A204.1 (cell line): ENCODE measurements around the gene TYW1.
"Not testable (repeated sequence)": the region's sequence is repeated elsewhere in the genome, so short reads cannot be mapped to it uniquely, and the experiment has no call there.

Source experiments
- FAIRE-seq: peaks from 2 replicates; lab custom pipeline; 2012; peaks lifted over from hg19 to GRCh38; lab: Jason Lieb, UNC

TYW1 gene, protein sequence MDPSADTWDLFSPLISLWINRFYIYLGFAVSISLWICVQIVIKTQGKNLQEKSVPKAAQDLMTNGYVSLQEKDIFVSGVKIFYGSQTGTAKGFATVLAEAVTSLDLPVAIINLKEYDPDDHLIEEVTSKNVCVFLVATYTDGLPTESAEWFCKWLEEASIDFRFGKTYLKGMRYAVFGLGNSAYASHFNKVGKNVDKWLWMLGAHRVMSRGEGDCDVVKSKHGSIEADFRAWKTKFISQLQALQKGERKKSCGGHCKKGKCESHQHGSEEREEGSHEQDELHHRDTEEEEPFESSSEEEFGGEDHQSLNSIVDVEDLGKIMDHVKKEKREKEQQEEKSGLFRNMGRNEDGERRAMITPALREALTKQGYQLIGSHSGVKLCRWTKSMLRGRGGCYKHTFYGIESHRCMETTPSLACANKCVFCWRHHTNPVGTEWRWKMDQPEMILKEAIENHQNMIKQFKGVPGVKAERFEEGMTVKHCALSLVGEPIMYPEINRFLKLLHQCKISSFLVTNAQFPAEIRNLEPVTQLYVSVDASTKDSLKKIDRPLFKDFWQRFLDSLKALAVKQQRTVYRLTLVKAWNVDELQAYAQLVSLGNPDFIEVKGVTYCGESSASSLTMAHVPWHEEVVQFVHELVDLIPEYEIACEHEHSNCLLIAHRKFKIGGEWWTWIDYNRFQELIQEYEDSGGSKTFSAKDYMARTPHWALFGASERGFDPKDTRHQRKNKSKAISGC

DNA sequence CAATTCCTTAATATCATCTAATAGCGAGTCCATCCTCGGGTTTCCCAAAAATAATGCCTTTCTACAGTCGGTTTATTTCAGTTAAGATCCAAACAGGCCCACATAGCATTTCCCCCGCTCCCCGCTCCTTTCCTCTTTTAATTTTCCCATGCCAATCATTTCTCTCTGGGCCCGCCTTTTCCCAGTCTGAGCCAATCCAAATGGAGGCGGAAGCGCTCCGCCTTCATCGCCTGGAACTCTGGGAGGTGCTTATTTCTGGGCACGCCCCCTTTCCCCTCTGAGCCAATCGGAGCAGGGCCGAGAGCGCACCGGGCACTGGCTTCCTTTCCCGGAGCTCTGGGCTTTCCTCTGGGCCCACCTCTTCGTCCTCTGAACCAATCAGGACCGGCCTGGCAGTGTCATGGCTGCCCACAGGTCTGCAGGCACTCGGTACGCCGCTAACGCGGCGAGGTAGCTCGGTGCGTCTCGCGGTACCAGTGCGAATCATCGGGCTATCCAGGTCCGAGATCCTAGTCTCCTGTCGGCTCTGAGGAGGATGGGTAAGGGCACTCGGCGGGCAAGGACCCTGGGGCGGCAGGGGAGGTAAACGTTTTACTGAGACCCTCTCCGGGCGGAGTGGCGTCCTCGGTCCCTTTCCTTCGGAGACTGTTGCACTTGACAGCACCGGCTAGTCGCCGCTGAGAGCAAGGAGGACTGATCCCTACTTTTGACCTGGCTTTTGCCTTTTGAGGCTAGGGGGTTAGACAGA is at the start of gene TYW1:
TYW1 (plus strand) TSS at position 390 of the 748 bp plus-strand sequence; CDS start at position 536, 146 bp downstream.
- FAIRE-seq = peak; percentile 98

DNA sequence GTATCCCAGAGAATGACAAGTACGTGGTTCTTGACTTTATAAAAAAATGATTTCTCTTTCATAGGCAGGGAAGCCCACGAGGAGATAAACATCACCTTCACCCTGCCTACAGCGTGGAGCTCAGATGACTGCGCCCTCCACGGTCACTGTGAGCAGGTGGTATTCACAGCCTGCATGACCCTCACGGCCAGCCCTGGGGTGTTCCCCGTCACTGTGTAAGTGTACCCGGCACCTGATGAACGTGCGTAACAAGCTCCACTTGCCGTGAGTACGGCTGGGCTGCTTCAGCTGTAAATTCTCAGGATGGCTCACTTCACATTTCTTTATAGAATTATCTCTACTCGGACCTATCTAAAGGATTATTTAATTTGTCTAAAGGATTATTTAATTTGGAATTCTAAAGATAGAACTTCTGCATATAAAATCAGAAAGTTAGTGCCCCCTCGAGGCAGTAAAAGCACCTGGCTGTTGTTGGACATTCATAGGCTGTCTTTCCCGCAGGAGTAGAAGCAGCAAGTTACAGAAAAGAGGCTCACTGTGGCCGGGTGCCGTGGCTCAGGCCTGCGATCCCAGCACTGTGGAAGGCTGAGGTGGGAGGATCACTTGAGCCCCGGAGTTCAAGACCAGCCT is 48.0 kb upstream of the TYW1 start:
- FAIRE-seq = no peak

DNA sequence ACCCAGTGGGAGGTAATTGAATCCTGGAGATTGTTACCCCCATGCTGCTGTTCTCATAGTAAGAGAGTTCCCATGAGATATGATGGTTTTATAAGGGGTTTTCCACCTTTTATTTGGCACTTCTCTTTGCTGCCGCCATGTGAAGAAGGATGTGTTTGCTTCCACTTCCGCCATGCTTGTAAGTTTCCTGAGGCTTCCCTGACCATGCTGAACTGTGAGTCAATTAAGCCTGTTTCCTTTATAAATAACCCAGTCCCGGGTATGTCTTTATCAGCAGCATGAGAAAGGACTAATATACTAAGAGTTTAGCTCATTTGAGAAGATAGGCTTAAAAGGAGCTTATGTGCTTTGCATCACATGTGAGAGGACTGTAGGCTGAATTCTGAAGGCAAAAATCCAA is 46.3 kb upstream of the TYW1 start:
- FAIRE-seq = no peak

DNA sequence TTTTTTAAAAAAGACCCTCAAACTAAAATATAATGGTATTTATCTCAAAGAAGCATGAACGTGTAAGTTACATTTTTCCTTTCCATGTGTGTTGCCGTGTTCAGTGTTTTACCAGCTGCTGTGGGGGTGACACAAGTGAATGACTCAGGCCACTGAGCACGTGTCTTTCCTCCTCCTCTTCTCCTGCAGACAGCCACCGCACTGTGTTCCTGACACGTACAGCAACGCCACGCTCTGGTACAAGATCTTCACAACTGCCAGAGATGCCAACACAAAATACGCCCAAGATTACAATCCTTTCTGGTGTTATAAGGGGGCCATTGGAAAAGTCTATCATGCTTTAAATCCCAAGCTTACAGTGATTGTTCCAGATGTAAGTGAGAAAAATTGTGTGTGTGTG is 45.9 kb upstream of the TYW1 start:
- FAIRE-seq = no peak

DNA sequence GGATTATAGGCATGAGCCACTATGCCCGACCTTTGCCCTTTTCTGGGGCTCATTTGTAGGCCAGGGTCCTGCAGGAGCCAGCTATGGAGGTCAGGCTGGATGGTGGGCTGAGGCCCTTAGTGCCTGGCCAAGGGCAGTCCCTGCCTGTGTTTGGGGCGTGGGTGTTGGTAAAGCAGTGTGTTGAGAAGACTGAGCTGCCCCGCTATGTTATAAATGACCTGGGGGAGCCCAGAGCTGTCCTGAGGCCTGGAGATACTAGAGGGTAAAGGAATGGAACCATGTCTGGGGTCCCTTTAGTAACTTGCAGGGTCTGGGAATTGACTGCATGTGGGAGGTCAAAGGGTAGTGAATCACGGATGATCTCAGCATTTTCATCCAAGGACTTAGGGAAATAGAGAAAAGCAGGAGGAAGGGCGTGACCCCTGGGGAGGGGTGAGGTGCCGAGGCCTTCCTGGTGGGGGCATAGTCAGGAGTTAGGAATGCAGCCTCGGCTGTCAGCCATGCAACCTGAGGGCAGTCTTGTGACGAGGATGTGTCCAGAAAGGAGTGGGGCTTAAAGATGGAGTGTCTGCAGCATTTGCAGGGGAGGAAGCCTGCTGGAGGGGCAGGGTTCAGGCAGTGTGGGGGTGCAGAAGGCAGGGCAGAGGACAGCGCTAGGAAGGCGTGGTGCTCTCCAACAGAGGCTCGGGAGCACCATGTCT is 44.1 kb upstream of the TYW1 start:
- FAIRE-seq = no peak

DNA sequence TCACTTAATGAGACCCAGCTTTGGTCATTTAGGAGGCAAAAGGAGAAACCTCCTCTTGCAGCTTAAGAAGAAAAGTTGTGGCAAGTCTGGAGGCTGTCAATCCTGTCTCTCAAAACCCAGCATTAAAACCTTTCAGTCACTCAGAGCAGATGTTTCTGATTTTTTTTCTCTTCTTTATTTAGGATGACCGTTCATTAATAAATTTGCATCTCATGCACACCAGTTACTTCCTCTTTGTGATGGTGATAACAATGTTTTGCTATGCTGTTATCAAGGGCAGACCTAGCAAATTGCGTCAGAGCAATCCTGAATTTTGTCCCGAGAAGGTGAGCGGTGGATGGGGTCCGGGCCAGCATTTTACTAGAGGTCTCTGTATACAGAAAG is 43.6 kb upstream of the TYW1 start:
- FAIRE-seq = no peak

DNA sequence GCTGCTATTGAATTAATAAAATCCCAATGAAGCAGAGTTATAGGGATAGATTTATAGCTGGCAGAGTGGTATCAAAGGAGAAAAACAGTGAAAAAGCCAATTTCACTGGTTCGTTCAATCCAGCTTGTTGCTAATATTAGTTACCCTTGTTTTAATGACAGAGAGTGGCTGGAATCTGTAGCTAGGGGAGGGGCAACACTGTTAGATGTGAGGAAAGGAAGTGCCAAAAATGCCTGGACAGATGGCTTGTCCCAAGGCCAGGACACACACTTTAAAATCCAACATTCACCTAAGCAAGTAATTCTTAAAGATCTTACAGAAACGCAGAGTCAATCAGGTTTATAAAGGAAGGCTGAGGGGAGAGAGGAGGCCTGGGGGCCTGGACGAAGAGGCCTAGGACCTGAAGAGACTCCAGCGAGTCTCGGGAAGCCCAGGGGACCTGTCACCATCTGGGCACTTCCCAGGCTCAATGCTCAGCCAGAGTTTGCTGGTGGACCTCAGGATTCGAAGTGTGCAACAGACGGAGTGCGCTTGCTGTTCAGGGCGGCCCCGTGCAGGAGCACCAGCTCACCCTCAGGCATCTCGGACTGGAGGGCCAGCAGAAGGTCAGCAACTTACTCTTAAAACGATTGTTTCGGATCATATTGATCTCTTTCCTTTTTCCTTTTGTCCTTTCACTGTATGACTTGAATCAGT is 38.9 kb upstream of the TYW1 start:
- no peak for FAIRE-seq

DNA sequence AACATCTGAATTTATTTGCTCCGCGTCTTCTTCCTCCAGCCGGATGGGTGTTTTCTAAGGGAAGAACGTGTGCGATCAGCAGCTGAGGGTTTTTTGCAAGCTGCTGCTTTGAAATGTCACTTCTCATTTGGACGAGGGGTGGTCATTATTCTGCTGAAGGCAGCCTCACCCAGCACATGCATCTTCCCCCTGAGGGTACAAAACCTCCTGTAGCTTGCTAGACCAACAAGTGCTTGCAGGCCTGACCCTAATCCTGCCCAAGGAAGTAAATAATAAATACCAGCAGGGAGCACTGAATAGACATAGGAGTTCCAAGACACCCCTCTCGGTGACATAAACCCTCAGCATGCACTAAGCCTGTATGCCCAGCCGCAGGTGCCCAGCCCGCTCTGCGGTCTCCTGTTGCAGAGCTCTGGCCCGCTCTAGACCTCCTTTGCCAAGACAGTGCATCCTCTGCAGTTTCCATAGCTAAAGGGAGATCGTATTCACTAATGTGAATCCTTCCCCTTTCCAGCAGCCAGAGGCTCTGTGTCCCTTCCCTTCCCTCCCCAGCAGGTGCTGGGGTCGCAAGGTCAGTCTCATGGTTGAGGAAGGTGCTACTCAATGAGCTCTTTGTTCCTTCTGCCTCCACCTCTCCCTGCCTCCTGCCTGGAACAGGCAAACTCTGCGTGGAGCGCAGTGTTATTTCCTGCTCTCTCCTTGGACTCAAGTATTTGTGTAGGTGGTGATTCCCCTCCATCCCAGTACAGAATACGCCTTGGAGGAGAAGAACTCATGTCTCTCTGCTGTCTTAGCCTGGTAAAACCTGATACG is 37.9 kb upstream of the TYW1 start:
- no peak for FAIRE-seq

DNA sequence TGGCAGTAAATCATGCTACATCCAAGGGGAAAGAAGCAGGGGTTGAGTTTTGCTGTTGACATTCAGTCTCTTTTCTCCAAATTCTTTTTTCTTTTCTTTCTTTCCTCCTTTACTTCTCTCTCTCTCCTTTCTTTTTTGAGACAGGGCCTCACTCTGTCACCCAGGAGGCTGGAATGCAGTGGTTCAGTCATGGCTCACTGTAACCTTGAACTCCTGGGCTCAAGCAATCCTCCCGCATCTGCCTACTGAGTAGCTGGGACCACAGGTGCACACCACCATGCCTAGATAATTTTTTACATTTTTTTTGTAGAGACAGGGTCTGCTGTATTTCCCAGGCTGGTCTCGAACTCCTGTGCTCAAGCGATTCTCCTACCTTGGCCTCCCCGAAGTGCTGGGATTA is 36.4 kb upstream of the TYW1 start:
- FAIRE-seq = no peak

DNA sequence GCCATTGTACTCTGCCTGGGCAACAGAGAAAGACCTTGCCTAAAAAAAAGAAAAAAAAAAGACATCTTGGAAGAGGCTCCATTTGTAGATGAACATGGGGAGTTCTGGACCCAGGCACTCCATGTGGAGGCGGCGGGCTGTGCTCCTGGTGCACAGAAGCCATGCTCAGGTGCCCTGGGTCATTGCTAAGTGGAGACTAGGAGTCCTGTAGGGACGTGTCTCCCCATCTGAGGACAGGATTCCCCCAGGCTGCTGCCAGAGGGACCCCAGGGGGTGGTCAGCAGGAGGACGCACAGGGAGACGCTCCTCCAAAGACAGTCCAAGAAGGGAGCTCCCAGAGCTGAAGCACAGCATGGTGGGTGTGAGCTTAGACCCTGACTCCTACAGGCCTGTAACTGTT is 35.5 kb upstream of the TYW1 start:
- no peak for FAIRE-seq

DNA sequence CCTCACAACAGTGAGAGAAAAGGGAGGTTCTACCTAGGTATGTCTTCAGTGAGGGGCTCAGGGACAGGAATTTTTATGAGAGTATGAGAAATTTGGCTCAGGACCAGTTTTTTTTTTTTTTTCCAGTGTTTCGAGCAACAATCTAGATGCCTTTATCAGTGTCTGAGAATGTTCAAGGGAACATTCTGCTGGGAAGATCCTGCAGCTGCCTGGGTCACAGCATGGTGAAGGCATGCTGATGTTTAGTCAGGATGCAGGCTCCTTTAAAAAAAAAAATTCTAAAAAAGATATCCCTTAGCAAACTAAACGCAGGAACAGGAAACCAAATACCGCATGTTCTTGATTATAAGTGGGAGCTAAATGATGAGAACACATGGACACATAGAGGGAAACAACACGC is 32.2 kb upstream of the TYW1 start:
- no peak for FAIRE-seq

DNA sequence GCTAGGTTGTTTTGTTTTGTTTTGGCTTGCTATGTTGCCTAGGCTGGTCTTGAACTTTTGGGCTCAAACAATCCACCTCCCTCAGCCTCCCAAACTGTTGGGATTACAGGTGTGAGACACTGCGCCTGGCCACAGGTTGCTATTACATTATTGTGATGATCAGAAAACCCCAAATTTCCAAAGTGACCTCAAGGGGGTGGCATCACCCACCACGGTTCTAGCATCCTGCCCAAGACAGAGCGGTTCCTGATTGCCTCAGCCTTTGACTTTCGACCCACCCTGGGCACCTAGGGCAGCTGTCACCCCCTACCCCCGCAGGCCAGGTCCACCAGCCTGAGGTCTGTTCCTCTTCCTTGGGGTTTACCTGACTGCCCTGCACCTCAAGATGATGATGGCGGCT is 29.6 kb upstream of the TYW1 start:
- FAIRE-seq = no peak

DNA sequence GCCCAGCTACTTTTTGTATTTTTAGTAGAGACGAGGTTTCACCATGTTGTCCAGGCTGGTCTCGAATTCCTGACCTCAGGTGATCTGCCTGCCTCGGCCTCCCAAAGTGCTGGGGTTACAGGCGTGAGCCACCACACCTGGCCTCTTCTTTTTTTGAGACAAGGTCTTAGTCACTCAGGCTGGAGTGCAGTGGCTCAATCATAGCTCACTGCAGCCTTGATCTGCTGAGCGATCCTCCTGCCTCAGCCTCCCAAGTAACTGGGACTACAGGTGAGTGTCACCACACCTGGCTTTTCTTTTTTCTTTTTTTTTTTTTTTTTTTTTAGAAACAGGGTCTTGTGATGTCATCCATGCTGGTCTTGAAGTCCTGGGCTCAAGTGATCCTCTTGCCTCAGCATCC is 27.6 kb upstream of the TYW1 start:
- FAIRE-seq = not testable (repeated sequence)

DNA sequence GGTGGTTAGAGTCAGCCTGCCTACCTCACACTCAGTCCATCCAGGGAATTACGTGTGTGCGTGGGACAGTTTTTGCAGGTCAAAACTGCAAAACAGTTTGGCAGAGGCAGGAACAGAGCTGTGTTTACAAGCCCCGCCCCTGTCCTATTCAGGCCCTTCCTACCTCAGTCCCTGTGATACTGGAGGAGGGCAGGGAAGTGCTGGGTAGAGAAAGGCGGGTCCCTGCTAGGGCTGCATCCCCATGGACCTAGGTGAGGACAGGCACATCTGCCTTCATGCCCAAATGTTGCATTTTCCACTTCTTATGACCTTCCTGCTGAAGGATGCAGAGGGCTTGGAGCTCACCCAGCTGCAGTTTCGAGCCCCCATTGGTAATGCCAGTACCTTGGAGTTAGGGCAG is 26.3 kb upstream of the TYW1 start:
- FAIRE-seq = no peak

DNA sequence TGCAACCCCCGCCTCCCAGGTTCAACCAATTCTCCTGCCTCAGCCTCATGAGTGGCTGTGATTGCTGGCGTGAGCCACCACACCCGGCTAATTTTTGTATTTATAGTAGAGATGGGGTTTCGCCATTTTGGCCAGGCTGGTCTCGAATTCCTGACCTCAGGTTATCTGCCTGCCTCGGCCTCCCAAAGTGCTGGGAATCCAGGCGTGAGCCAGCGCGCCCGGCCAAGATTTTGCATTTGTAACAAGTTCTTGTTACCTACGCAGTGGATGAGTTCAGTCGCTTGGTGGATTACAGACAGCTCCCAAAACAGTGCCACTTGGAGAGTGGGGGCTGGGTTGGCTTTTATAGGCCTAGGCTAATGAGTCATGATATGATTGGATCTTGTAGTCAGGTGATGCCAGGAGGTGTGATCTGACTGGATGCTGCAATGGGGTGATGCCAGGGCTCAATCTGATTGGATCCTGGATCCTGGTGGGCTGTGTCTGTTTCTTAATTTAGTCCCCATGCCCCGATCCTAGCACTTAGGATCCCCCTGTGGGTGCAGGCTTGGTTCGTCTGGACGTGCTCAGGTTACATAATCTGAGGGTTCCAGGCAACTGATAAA is 21.5 kb upstream of the TYW1 start:
- FAIRE-seq = no peak

DNA sequence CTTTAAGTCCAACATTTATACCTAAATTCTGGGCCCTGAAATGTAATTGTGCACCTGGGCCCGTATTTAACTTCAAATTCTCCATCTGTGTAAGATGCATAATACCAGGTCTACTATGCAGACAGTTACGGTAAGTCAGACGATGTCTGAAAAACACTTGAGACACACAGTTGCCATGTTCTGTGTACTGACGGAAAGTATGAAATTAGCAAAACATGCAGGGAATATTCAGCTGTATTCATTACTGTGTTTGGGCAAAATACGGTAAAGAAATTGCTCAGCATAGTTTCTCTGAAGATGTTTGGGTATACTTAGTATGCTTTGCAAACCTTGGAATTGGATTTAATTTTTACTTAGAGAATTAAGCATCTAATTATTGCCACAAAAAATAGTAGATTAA is 18.3 kb upstream of the TYW1 start:
- not testable (repeated sequence) for FAIRE-seq

DNA sequence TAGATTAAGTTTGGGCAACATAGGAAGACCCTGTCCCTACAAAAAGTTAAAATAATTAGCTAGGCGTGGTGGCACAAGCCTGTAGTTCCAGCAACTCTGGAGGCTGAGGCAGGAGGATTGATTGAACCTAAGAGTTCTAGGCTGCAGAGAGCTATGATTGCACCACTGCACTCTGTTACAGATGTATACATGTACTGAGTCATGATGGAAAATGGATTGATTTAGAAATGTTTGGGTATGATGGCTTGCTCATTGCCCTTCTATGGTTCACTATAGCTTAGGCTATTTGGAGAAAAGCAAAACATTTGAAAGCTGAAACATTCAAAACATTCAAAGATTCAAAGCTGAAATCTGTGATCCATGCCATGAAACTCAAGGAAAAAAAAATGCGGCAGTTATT is 17.6 kb upstream of the TYW1 start:
- not testable (repeated sequence) for FAIRE-seq

DNA sequence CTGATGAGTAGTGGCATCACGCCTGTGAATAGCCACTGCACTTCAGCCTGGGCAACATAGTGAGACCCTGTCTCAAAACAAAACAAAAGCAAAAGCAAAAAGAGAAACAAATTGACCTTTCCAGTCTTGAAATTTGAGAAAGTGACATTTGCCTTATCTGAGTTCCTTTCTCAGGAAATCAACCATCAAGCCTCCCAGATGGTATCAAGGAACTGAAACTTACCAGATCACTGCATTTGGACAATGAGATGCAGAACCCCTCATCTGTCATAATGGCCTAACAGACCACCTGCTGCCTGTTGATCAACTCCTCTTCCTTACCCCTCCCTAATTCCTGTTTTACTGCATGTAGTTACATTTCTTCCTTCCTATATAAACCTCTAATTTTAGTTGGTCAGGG is 16.3 kb upstream of the TYW1 start:
- FAIRE-seq = not testable (repeated sequence)

DNA sequence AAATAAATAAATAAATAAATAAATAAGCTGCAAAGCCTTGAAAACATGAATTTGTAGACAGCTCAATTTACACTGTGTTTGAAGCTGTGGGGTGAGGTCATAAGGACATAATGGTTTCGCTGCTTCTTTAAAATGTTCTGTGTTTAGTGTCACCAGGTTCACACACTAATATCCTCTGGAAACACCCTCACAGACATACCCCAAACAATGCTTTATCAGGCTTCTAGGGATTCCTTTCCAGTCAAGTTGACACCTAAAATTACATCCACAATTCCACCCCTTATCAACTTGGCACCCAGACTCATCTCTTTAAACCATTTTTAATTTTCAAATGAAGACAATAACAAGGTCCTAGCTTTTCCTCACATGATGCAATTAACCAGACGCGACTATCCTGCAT is 7.1 kb upstream of the TYW1 start:
- not testable (repeated sequence) for FAIRE-seq

DNA sequence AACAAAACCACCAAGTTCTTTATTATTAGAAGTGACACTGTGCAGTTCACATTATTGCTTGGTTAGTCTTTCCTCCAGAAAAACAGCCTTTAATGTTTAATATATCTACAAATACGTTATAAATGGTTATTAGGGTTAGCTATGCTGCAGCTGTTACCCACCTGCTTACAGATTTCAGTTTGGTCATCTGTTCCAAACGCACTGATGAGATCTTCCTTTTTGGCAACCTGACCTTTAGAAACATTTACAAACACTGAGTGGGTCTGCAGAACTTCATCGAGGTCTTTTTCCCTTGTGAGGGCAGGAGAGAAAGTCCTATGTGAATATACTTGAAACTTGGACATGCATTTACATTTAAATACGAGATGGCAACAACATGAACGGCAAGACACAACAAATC is 2.6 kb upstream of the TYW1 start:
- FAIRE-seq = not testable (repeated sequence)
